ENCODE data around the gene CHGA. TPM values are rescaled to one million over a fixed set of nuclear protein-coding genes. Genes with fewer than 3 reads are reported as not detected.

CHGA gene
- total and polyA plus RNA-seq, 2 donors (not counting 1 experiment from before 2014, with no cell fraction given), result not detected

- CTCF ChIA-PET, result no interaction called here
- no peak for ATAC-seq (ENCODE audit: low read depth)
Observed at GRCh38 chr14:92967346-92967926, 44.5 kb downstream of the CHGA start.

More at GRCh38 chr14:92967346-92967926, 44.5 kb downstream of the CHGA start:
- Histone ChIP-seq H3K9ac (ENCODE audit: low read length) (no peak overlapping the region), H3K36me3 (replicated peaks in 1 of 2; ENCODE audit: control extremely low read depth in 1 of 2, control insufficient read depth in 1 of 2, extremely low read depth in 1 of 2, insufficient read depth in 2 of 2, low read length in 1 of 2) (peaks cover 0 to 3% of the 10 kb centered on the region in 2 experiments), H2AFZ (ENCODE audit: insufficient read depth, low read depth, low read length, poor library complexity, severe bottlenecking) (no peak overlapping the region), H3K4me3 (ENCODE audit: control extremely low read depth in 1 of 5, extremely low read depth in 1 of 5, insufficient read depth in 1 of 5, low read depth in 2 of 5, low read length in 4 of 5) (no peak overlapping the region), H4K20me1 (ENCODE audit: control insufficient read depth, insufficient read depth, low read length, poor library complexity, severe bottlenecking) (peaks cover 10% of the 10 kb centered on the region), H3K4me1 (ENCODE audit: control insufficient read depth in 2 of 2, insufficient read depth in 2 of 2, low read length in 2 of 2) (no peaks in the 10 kb centered on the region), H3K27me3 (replicated peaks in 1 of 4; ENCODE audit: control extremely low read depth in 1 of 4, control insufficient read depth in 3 of 4, insufficient read depth in 4 of 4, low read length in 3 of 4) (no peaks in the 10 kb centered on the region), H3K9me3 (ENCODE audit: control extremely low read depth in 1 of 3, control insufficient read depth in 2 of 3, insufficient read depth in 1 of 3, low read length in 2 of 3) (peaks cover 0 to 6% (median 0%) of the 10 kb centered on the region in 3 donors), H3K27ac (ENCODE audit: low read length in 2 of 2) (no peak overlapping the region), H3K4me2 (replicated peaks; ENCODE audit: low read depth, low read length, poor library complexity, severe bottlenecking) (no peak overlapping the region), H3K79me2 (ENCODE audit: control insufficient read depth, insufficient read depth, low read length) (peaks cover 17% of the 10 kb centered on the region)
- intact Hi-C loops (cut with micrococcal nuclease), result no loop called here
- 100% methylated on average over 1 of the region's 2 CpGs for WGBS (ENCODE audit: insufficient coverage)
- Mint-ChIP-seq H3K27me3 (no peaks in the 10 kb centered on the region), H3K4me3 (no peak overlapping the region), H3K27ac (no peak overlapping the region), H3K4me1 (peaks cover 11% of the 10 kb centered on the region), H3K9me3 (ENCODE audit: insufficient read depth) (peaks cover 3% of the 10 kb centered on the region)
- no peak for DNase-seq
- POLR2A ChIA-PET, result no interaction called here
- TF ChIP-seq CTCF (IDR thresholded peaks at IDR 0.05) (no peak), EZH2 (IDR thresholded peaks at IDR 0.05; ENCODE audit: borderline replicate concordance, insufficient read depth, low read depth, low read length, poor library complexity, severe bottlenecking) (no peak)

All from B cell (primary cell).